Measurements from ENCODE around the gene GRAMD2A. TPM values are rescaled to one million over a fixed set of nuclear protein-coding genes. Genes with fewer than 3 reads are reported as not detected.

GRAMD2A gene
- polyA plus RNA-seq, 3 donors = not detected

GRCh38 chr15:72140088-72140487 is 57.5 kb downstream of the GRAMD2A start:
- no CpG with 5 or more reads among the region's 3 CpGs for WGBS (ENCODE audit: insufficient coverage)
- Mint-ChIP-seq H3K27me3 (ENCODE audit: low read depth in 3 of 3) (no peaks in the 10 kb centered on the region), H3K9me3 (no peaks in the 10 kb centered on the region), H3K27ac (no peak overlapping the region), H3K36me3 (no peaks in the 10 kb centered on the region), H3K4me3 (no peak overlapping the region), H3K4me1 (peaks cover 6% of the 10 kb centered on the region)
- H3K4me3 ChIP-seq (replicated peaks in 1 of 3; ENCODE audit: low read depth in 2 of 3, low read length in 3 of 3) = no peak overlapping the region
- H4K20me1 ChIP-seq (ENCODE audit: insufficient read depth, low read length) = no peaks in the 10 kb centered on the region
- no peak overlapping the region for H3K4me2 ChIP-seq (replicated peaks; ENCODE audit: extremely low read depth, low read length, poor library complexity, severe bottlenecking)
- no peaks in the 10 kb centered on the region for H3K36me3 ChIP-seq (replicated peaks in 1 of 2; ENCODE audit: control insufficient read depth in 1 of 2, insufficient read depth in 2 of 2, low read length in 2 of 2)
- H3K9ac ChIP-seq (ENCODE audit: insufficient read depth, low read length, poor library complexity, severe bottlenecking) = no peak overlapping the region
- intact Hi-C loops (cut with micrococcal nuclease) = no loop called here
- no peak for TF ChIP-seq CTCF (IDR thresholded peaks at IDR 0.05)
- H3K27ac ChIP-seq (ENCODE audit: low read depth in 1 of 2, low read length in 2 of 2) = no peak overlapping the region
- no peaks in the 10 kb centered on the region for H3K79me2 ChIP-seq (ENCODE audit: insufficient read depth, low read length)
- H2AFZ ChIP-seq (ENCODE audit: insufficient read depth, low read depth, low read length, poor library complexity, severe bottlenecking) = no peak overlapping the region
- H3K27me3 ChIP-seq (ENCODE audit: control insufficient read depth in 2 of 2, insufficient read depth in 2 of 2, low read length in 2 of 2) = no peaks in the 10 kb centered on the region
- H3K4me1 ChIP-seq (ENCODE audit: control insufficient read depth in 1 of 2, insufficient read depth in 2 of 2, low read length in 2 of 2) = no peaks in the 10 kb centered on the region
- H3K9me3 ChIP-seq (replicated peaks in 1 of 2; ENCODE audit: control insufficient read depth in 1 of 2, insufficient read depth in 1 of 2, low read length in 2 of 2) = no peaks in the 10 kb centered on the region
- DNase-seq = no peak

- Mint-ChIP-seq H3K4me3 (no peak overlapping the region), H3K36me3 (no peaks in the 10 kb centered on the region)
- TF ChIP-seq CTCF (IDR thresholded peaks at IDR 0.05) = no peak
Measured at GRCh38 chr15:72139667-72140066, 57.9 kb downstream of the GRAMD2A start.

More at GRCh38 chr15:72139667-72140066, 57.9 kb downstream of the GRAMD2A start:
- WGBS (ENCODE audit: insufficient coverage) = 100% methylated on average over 3 of the region's 4 CpGs
- Mint-ChIP-seq H3K4me1 (peaks cover 6% of the 10 kb centered on the region), H3K9me3 (no peaks in the 10 kb centered on the region), H3K27ac (no peak overlapping the region), H3K27me3 (ENCODE audit: low read depth in 3 of 3) (no peaks in the 10 kb centered on the region)
- H3K9ac ChIP-seq (ENCODE audit: insufficient read depth, low read length, poor library complexity, severe bottlenecking) = no peak overlapping the region
- H3K36me3 ChIP-seq (replicated peaks in 1 of 2; ENCODE audit: control insufficient read depth in 1 of 2, insufficient read depth in 2 of 2, low read length in 2 of 2) = no peaks in the 10 kb centered on the region
- H3K4me1 ChIP-seq (ENCODE audit: control insufficient read depth in 1 of 2, insufficient read depth in 2 of 2, low read length in 2 of 2) = no peaks in the 10 kb centered on the region
- no peaks in the 10 kb centered on the region for H3K79me2 ChIP-seq (ENCODE audit: insufficient read depth, low read length)
- no peak overlapping the region for H3K27ac ChIP-seq (ENCODE audit: low read depth in 1 of 2, low read length in 2 of 2)
- DNase-seq = no peak
- intact Hi-C loops (cut with micrococcal nuclease) = no loop called here
- no peak overlapping the region for H2AFZ ChIP-seq (ENCODE audit: insufficient read depth, low read depth, low read length, poor library complexity, severe bottlenecking)
- H3K27me3 ChIP-seq (ENCODE audit: control insufficient read depth in 2 of 2, insufficient read depth in 2 of 2, low read length in 2 of 2) = no peaks in the 10 kb centered on the region
- H4K20me1 ChIP-seq (ENCODE audit: insufficient read depth, low read length) = no peaks in the 10 kb centered on the region
- H3K4me3 ChIP-seq (replicated peaks in 1 of 3; ENCODE audit: low read depth in 2 of 3, low read length in 3 of 3) = no peak overlapping the region
- no peak overlapping the region for H3K4me2 ChIP-seq (replicated peaks; ENCODE audit: extremely low read depth, low read length, poor library complexity, severe bottlenecking)
- H3K9me3 ChIP-seq (replicated peaks in 1 of 2; ENCODE audit: control insufficient read depth in 1 of 2, insufficient read depth in 1 of 2, low read length in 2 of 2) = no peaks in the 10 kb centered on the region
